AG04450 (cell line): ENCODE measurements around the gene VWF. TPM values are rescaled to one million over a fixed set of nuclear protein-coding genes. Genes with fewer than 3 reads are reported as not detected.

Experiments used
- CTCF ChIA-PET: fragments of 300-600, 350-600 bp; formaldehyde crosslinking; extraction: SDS; loops from one replicate; lab custom pipeline; 2022; ENCODE audit warnings: antibody characterized with exemption, inconsistent platforms; lab: Charles Lee
- POLR2A ChIA-PET: fragments of 350-600 bp; formaldehyde crosslinking; extraction: SDS; loops from one replicate; lab custom pipeline; 2021; ENCODE audit warnings: antibody characterized with exemption, inconsistent platforms; lab: Yijun Ruan, JAX
- DNase-seq: peaks from one replicate; pipeline ENCODE4 v3.0.0-alpha.2; 2011; ENCODE audit warnings: low read depth, low spot score
- H3K27ac ChIP-seq: one replicate; pipeline ENCODE4 v1.5.1; 2012; ENCODE audit warnings: low read depth, low read length, control low read depth
- H3K27me3 ChIP-seq: one replicate; pipeline ENCODE4 v1.6.0; 2012; ENCODE audit warnings: low read length; ENCODE audit not compliant: control insufficient read depth, insufficient read depth
- H3K4me3 ChIP-seq: 2 replicates; pipeline ENCODE4 v1.5.1; 2011; ENCODE audit warnings: mild to moderate bottlenecking, low read depth, low read length, control low read depth
- H3K9me3 ChIP-seq: 2 replicates; pipeline ENCODE4 v1.5.1; 2012; ENCODE audit warnings: low read length; ENCODE audit not compliant: control insufficient read depth, insufficient read depth
- polyA plus RNA-seq: library from polyadenylated mRNA; depleted of rRNA; stranded (reverse); fragments of >200 nt; gene quantifications from 2 replicates; pipeline ENCODE4 v1.2.3, GENCODE V29; 2011
- TF ChIP-seq, protein P1 (sequence below): IDR thresholded peaks from 2 replicates; pipeline ENCODE4 v1.5.1; 2011; ENCODE audit warnings: low read depth, low read length, control low read depth, inconsistent platforms

VWF gene
- polyA plus RNA-seq, 1 experiment = 0.35 TPM

DNA sequence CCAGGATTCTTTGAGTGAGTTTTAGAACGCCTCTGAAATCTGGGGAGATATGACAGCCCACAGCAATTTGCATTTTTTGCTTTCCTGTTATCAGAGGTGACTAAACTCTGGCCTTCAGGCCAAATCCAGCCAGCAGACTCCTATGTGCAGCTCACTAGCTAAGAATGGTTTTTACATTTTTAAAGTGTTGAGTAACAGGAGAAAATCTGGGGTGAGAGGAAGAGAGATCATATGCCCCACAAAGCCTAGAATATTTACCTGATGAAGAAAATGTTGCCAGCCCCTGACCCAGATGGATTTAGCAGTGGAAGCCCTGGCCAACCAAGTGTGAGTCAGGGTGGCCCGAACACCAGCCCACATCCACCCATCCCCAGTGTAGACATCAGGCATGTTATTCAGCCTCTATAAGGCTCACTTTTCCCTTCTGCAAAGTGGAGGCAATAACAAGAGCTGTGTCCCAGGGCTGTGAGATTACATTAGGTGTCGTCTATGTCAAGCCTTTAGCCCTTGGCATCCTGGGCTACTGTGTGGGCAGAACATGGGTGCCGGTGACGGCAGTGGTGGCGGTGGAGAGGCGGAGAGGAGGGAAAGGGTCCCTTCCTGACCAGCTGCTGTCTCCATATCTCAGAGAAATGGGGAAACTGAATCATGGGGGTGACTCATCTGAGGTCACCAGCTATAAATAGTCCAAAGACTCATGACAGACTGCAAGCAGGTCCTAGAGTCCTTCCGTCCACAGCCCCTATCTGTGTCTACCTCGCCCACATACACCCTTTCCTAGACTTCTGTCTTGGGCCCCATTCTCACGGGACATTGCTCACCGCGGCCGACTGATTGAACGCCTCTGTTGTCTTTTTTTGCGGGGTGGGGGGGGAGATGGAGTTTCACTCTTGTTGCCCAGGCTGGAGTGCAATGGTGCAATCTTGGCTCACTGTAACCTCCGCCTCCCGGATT, 43.1 kb upstream of the VWF start:
- H3K4me3 ChIP-seq = 0 out of 2 replicates have a peak overlapping the region, but pooled peaks have one; percentile 2
- no peaks in the 10 kb centered on the region for H3K27me3 ChIP-seq
- peak overlapping the region; percentile 97 for H3K27ac ChIP-seq
- DNase-seq = peak; percentile 78
- ChIA-PET POLR2A (interaction anchor here (0.7 to 1.7 kb wide), 7 partner anchors 10 to 112 kb away, joined by 3 to 5 read pairs (median 3); no protein-coding TSS in a partner anchor), CTCF (interaction anchor here (1.2 to 1.4 kb wide), 3 partner anchors 28 to 117 kb away, joined by 3 to 4 read pairs (median 3); no protein-coding TSS in a partner anchor)
- TF ChIP-seq, protein P1, sequence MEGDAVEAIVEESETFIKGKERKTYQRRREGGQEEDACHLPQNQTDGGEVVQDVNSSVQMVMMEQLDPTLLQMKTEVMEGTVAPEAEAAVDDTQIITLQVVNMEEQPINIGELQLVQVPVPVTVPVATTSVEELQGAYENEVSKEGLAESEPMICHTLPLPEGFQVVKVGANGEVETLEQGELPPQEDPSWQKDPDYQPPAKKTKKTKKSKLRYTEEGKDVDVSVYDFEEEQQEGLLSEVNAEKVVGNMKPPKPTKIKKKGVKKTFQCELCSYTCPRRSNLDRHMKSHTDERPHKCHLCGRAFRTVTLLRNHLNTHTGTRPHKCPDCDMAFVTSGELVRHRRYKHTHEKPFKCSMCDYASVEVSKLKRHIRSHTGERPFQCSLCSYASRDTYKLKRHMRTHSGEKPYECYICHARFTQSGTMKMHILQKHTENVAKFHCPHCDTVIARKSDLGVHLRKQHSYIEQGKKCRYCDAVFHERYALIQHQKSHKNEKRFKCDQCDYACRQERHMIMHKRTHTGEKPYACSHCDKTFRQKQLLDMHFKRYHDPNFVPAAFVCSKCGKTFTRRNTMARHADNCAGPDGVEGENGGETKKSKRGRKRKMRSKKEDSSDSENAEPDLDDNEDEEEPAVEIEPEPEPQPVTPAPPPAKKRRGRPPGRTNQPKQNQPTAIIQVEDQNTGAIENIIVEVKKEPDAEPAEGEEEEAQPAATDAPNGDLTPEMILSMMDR = no peak
- peaks cover 10% of the 10 kb centered on the region for H3K9me3 ChIP-seq

- H3K9me3 ChIP-seq = peaks cover 5% of the 10 kb centered on the region
- ChIA-PET CTCF (interaction anchor here (1.2 to 1.4 kb wide), 3 partner anchors 29 to 118 kb away, joined by 3 to 4 read pairs (median 3); no protein-coding TSS in a partner anchor), POLR2A (interaction anchor here (1.6 kb wide), 1 partner anchor 112 kb away, joined by 5 read pairs; no protein-coding TSS in a partner anchor)
- no peak overlapping the region for H3K4me3 ChIP-seq
- H3K27ac ChIP-seq = peak overlapping the region; percentile 97
- no peaks in the 10 kb centered on the region for H3K27me3 ChIP-seq
- TF ChIP-seq, protein P1 = no peak
- DNase-seq = no peak
Measured at GRCh38 chr12:6166808-6167207, 42.3 kb upstream of the VWF start.

DNA sequence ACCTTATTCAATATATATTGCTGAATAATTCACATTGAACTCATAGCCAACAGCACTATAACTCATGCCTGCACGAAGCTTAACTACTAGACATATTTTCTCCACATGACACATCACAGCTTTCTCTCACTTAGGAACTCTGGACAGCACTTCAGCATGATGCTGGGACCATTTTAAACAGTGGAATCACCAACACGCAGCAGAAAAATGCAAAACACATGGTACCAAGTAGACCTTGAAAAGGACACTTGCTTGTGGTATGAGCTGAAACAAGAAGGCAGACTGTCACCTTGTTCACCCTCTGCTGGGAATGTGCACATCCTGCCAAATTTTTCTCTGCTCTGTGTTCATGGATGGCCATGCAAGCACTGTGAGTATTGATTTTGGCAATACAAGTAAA, 40.9 kb upstream of the VWF start:
- POLR2A ChIA-PET = no interaction called here

GRCh38 chr12:6163416-6164060, 39.1 kb upstream of the VWF start:
- Histone ChIP-seq H3K27ac (no peak overlapping the region), H3K27me3 (no peaks in the 10 kb centered on the region), H3K4me3 (no peak overlapping the region), H3K9me3 (peaks cover 5% of the 10 kb centered on the region; the same call in 1 of the 2 replicates)
- TF ChIP-seq, protein P1 = no peak
- ChIA-PET CTCF (interaction anchor here (0.6 kb wide), 1 partner anchor 20 kb away, joined by 3 read pairs; no protein-coding TSS in a partner anchor), POLR2A (interaction anchor here (0.6 kb wide), 1 partner anchor 173 kb away, joined by 8 read pairs; no protein-coding TSS in a partner anchor)
- no peak for DNase-seq

More for the DNA sequence above, 40.9 kb upstream of the VWF start:
- CTCF ChIA-PET = interaction anchor here (0.7 kb wide), 1 partner anchor 340 kb away, joined by 5 read pairs; no protein-coding TSS in a partner anchor
- Histone ChIP-seq H3K4me3 (no peak overlapping the region), H3K9me3 (no peaks in the 10 kb centered on the region; the same call in 1 of the 2 replicates), H3K27me3 (no peaks in the 10 kb centered on the region), H3K27ac (no peak overlapping the region)
- DNase-seq = no peak
- TF ChIP-seq, protein P1 = no peak
